NCI-H1105 treated with DMSO at 0.1 percent for 48 hours (cell line): ENCODE results near the gene RRBP1.

Experiments
- DNase-seq: peaks from one replicate; lab custom pipeline; 2025; lab: John Stamatoyannopoulos, UW

Gene RRBP1

DNA sequence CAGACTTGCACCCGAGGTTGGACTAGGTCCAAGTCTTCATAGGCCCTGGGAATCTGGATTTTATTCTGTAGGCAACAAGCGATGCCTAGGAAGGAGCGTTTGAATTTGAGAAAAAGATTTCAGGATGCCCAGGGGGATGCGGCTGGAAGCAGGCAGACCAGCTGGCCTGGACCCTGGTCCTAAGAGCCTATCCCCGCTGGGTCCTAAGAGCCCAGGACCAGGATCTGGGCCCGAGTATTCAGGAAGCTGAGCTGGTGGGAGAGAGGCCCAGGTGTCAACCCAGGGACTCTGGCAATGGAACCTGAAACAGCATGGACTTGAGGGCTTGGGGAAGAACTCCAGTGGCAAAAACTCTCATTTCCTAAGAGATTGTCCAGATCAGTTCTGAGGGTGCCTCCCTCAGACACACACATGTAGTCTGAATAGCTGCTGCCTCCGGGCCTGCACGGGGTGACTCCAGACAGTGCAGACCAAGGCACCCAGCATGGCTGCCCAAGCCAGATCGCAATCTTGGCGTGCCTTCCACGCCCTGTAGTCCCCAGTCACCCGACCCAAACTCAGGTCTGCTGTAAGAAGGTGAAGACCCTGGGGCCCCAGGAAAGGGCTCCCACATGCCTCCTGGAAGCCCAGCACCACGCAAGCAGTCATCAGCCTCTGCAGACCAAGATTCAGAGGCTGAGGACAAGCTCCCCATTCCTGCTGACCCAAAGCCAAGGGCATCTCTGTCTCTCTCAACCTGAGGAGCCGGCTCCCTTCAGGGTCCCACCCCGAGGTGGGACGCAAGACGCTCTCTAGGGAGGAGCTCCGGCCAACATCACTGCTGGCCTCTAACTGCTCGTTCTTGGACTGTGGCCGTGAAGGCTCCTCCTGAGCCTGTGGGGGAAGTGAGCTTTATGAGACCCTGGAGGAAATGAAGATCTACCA lies 34.4 kb downstream of the RRBP1 start:
- DNase-seq: no peak

DNA sequence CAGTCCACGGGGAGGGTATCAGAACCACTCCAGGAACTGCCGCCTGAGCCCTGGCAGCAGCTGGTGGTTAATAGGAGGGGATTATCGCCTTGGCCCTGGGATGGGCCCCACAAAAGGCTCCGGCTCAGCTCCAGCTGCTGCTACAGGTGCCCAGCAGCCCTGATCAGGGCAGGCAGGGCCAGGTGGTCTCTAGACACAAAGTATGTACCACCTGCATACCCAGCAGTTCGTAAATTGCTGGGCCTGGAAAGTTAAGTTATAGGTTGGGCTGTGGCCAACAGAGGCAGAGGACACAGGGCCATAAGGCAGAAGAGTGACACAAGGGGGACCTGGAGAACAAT lies 35.1 kb downstream of the RRBP1 start:
- DNase-seq: no peak

DNA sequence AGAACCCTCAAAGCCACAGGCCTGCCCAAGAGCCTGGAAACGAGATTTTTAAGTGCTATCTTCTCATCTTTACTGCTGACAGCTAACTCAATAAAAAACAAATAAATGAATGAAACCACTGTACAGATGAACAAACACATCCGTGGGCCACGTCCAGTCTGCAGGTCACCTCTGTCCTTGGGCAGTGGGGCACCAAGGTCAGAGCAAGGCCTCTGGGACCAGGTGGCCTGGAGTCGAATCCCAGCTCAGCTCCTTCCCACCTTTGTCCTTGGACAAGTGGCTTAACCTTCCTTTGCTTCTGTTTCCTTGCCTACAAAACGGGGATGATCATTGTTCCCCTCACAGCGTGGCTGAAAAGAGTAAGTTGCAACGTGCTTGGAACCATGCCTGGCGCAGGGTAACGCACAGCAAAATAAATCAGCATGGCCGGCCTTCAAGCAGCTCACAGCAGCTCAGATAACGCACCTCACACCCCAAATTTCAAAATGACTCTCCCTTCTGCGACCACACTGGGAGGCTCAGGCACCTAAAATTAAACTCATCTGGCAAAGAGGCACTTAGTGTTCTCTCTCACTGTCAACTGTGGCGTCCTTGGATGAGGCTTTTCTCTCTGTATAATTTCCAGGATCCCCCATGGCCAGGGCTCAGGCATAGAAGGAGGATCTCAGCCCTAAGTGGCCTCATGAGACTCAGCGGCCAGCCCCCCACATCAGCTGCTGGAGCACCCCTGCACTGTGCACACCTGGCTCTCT lies 35.7 kb downstream of the RRBP1 start:
- peak; percentile 72 for DNase-seq

DNA sequence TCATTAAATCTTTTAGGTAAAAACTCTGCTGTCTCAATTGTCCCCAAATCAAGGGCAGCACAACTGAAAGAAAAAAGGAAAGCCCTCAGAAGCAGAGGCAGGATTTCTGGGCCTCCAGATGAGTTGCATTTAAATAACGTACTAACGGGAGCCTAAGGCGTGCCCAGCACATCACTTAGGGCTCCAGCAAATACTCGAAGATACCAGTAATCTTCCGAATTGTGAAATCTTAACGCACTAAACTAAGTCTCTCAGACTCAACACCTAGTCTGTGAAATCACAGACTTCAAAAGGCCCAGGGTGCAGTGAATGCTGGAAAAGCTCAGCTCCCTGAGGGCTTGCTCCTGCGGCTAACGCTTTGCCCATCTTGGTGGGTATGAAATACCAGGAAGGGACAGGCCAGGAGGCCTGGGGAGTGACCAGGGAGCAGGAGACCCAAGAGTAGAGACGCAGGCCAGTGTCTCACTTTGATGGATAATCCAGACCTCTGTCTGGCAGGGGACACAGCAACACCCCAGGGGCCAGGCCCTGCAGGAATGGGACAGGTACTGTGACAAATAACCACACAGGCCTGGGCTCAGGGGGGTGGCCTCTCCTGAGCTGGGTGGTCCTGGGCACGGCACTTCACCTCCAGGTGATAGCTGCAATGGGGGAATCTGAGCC lies 36.4 kb downstream of the RRBP1 start:
- no peak for DNase-seq

DNA sequence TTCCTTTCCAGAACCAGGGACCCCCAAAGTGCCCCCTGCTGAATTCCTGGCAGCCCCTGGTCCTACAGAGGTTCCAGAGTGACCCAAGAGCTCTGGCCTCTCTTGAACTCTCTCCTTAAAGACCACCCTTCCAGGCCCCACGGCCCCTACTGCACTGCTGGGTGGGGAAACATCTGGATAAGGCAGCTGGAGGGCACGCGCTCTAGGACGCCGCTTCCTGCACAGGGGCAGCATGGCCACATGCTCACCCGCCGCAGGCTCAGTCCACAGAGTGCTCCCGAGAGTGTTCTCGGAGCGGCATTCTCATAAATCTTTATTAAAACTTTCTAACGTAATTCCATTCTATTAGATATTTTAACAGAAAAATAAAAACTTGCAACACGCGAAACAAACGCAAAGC lies 37.0 kb downstream of the RRBP1 start:
- no peak for DNase-seq

DNA sequence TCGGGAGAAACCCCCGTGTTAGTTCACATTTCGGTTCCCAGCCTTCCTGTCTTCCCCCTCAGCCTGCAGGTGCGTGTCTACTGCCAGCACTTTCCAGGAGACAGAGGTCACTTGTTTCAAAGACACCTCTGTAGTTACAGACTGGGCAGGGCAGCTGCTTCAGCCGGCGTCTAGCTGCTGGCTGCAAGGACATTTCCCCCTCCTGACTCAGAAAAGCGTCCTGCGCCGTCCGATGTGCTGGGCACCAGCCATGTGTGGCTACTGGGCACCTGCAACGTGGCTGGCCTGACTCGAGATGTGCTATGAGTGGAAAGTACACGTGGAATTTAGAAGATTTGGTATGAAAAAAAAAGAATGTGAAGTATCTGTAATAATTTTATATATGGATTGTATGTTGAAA lies 37.6 kb downstream of the RRBP1 start:
- DNase-seq: no peak

DNA sequence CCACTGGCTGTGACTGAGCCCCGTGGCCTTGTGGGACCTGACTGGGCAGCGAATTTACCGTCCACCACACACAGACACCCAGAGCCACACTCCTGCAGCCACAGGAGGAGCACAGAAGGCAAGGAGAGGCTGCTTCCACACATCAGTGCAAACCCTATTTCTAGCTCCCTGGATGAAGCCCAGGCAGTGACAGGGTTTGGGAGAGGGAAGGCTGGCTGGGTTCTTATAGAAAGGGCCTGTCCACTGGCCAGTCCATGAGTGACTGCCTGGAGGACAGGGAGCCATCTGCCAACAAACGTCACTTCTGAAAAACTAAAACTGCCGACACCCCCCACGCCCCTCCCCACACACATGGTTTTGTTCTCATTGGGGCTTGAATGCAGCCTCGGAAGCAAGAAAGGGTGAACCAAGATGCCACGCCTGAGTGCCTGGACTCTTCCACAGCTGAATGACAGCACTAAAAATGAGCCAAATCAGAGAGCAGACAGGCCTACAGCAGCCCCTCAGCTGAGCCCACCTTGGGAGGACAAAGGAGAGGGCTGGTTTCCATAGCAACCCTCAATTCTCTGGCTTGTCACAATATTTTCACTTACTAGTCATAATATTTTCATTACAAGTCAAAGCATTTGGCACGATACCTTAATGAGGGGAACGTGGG lies 38.4 kb downstream of the RRBP1 start:
- no peak for DNase-seq

DNA sequence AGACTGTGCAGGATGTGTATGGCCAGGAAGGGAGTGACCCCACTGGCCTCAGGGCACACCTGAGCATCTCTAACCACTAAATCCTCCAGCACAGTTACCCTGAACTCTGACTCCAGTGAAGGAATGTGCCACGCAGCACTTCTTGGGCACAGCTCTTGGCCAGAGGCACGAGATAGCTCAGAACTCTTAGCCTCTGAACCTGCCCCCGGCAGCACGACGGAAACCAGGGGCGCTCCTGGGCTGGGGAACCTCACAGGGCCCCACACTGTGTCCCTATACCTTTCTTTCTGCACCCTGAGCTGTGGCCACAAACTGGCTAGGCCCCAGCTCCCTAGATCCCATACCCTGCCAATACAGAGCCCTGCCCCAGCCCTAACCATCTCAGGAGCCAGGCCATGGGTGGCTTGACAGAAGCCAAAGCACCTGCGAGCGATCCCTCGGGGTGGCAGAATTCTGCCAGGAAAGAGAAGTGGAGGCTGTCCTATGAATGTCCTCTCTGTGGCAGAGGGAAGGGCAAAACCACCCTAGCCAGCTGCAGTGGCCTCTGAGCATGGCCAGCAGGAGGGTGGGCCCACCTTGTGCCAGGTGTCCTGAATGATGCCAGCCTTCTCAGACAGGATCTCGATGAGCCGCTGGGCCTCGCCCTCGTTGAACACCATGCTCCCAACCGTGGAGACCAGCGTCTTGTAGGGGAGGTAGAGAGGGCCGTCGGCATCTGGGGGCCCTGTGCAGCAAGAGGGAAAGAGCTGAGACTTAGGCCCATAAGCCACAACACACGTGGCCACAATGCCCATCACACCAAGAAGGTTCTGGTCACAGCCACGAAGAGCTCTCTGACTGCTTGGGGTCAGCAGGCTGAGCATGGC lies 39.4 kb downstream of the RRBP1 start:
- DNase-seq: no peak

DNA sequence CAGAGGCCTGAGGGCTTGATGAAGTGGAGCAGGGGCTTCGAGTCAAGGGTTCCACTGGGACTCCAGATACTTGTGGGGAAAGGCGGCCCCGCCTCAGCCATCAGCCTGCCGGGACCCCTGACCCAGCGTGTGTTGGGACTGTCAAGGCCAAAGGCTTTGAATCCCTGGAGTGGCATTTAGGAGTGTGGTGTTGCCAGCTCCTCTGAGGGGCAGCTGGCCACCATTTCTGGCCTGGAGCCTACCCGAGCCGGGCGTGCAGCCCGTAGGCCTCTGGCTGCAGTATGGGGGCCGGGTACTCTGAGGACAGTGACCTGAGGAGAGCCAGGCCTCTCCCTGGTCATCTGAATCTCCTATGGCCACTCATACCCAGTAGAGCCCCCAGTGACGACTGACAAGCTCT lies 40.0 kb downstream of the RRBP1 start:
- no peak for DNase-seq

DNA sequence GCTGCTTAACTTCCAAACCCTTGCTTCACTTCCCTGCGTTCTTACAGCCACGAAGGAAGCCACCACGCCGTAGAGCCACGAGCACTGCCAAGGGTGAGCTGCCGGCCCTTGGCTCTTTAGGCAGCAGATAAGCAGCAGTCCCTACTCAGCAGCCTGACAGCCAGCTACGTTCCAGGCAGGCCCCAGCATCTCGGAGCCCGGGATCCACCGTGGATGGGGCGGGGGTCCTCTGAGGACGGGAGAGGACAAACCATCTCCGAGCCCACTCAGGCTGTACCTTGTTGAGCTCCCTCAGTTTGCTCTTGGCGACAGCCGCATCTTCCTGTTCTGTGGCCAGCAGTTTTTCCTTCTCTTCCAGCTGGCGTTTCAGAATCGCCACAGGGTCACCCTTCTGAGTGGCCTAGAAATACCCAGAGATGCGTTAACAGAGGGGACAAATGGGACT lies 40.5 kb downstream of the RRBP1 start:
- no peak for DNase-seq

DNA sequence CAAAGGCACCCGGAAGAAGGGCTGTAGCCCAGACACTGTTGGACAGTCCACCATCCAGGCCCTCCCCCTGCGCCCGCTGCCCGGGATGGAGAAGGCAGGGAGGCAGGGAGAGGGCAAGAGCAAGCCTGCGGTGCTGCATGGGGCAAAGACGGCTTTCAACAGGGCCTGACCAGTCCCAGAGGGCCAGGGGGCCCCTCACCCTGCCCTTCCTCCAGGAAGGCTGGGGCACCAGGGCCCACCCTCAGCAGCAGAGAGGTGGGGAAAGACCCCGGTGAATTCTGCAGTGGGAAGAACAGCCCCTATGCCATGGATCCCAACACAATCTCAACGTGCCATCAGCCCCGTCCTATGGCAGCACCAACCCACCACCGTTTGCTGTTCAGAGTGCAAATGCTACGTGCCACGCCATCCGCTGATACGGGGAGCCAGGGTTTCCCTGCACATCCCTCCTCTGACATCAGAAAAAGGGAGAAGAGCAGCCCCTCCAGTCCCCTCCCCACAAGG lies 41.1 kb downstream of the RRBP1 start:
- no peak for DNase-seq

DNA sequence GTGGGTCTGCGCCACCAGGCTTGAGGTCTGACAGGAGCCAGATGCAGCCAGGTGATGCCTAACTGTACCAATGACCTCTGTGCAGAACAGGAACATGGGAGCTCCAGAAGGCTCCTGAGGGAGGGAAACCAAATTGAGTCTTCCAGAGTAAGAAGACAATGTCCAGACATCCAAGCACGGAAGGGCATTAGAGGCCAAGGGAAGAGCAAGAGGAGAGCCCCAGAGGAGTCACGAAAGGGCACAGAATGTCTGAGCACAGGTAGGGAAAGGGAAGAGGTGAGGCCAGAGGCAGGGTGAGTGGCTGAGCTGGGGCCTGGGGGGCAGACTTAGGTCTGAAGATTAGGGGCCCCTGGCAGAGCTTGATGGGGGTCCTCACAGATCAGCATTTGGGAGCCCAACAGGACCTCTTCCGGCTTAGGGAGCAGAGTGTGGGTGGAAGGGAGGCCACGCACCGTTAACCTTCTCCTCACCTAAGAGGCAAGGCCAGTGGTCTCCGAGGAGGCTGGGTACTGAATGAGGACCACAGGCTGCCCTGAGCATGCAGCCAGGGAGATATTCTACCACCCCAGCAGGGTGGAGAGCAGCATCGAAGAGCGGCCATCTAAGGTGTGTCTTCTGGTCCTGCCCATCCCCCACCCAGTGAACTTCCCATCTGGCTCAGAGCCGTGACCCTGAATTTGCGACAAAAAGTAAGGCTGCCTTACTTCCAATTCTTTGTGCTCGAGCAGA lies 41.7 kb downstream of the RRBP1 start:
- no peak for DNase-seq

DNA sequence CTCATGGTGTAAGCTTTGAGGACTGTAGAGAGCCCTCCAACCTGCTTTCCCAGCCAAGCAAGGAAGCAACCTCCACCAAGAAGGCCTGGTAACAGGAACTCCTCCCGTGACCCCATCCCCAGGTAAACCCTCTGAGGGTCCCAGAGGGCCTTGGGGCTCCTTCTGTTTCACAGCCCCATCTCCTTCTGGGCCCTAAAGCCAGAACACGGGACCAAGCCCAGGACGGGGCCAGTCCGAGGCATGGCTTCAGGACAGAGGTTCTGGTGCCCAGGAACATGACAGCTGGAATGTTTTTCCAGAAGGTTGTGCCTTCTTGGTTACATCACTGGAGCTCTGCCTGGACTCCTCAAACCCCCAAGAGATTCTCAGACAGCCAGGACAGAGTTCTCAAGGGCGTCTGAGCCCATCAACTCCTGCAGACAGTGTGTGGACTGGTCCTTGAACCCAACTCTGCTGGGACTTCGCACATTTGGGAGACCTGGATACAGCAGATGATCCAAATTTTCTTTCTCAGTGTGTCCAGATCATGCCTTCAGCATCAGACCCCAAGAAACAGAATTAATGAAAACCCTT lies 43.1 kb downstream of the RRBP1 start:
- no peak for DNase-seq

DNA sequence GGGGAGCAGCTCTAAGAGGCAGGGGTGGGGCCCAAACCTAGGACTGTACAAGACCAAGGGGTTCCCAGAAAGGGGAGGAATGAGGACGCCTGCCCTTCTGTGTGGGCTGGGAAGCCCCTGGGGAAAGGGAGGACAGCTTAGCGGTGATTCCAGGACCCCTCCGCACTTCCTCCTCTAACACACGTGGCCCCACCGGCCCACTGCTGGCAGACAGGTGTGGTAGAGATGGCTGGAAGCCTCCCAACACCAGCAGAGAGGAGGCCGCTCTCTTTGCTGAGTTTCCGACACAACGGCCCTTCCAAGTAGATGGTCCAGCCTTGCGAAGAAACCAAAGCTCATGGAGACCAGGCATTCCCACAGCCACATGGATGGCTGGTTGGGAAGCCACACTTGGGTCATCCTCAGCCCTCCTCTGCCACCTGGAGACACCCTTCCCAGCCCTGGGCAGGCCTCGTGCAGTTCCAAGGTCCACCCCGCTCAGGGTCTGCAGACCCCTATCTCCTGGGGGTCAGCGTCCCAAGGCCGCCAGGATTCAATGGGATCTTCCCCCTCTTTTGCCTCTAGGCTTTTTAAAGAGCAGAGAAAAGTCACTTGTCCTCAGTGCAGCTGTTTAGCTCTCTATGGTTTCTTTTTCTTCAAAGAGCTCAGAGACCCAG lies 43.9 kb downstream of the RRBP1 start:
- no peak for DNase-seq

DNA sequence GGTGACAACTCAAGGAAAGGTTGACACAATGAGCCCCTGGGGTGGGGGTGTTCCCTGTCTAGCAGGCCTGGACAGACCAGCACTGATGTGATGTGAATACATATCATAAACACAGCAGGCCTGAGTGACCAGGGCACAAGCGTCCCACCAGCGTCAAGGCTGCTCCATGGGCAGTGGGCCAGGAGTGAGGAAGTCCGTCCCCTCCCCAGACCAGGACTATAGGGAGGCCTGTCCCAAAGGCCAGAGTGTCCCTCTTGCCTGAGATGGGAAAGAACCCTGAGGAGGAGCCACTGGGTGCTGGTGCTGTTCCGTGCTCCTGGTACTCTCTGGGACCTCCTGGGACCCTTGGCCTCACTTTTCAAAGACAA lies 44.6 kb downstream of the RRBP1 start:
- DNase-seq: no peak

DNA sequence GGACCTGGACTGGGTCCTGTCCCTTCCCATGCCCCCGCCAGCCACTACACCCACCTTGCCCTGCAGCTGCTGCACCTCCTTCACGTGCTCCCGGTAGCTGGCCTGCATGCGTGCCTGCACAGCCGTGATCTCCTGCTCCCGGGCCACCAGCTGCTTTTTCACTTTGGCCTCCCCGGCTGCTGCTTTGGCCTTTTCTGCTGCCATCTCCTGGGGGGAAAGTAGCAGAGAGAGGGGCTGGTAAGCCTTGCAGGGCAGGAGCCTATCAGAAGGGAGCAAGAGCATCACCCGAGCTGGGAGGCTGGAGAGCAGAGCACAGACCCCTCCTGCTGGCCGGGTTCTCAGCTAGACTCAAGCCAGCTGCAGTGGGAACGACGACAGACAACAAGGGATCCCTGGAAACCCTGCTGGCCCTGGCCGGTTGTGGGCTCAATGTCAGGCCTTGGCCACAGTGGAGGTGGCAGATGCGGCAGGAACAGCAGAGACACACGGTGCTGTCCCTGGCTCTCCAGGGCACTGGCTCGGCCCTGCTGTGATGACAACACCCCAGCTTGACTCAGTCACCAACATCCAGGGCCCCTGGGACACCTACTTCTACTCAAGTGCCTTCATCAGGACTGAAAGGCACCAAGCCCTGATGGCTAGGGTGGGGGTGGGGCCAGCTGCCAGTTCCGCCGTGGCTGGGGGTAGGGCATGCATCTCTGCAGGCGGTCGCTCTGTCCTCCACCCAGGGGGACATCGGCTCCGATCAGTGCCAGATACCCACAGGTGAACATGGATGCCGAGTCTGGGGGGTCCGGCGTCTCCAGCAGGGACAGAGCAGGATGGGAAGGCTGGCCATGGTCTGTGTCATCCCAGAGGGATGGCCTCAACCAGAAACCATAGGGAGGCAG lies 45.3 kb downstream of the RRBP1 start:
- DNase-seq: no peak

DNA sequence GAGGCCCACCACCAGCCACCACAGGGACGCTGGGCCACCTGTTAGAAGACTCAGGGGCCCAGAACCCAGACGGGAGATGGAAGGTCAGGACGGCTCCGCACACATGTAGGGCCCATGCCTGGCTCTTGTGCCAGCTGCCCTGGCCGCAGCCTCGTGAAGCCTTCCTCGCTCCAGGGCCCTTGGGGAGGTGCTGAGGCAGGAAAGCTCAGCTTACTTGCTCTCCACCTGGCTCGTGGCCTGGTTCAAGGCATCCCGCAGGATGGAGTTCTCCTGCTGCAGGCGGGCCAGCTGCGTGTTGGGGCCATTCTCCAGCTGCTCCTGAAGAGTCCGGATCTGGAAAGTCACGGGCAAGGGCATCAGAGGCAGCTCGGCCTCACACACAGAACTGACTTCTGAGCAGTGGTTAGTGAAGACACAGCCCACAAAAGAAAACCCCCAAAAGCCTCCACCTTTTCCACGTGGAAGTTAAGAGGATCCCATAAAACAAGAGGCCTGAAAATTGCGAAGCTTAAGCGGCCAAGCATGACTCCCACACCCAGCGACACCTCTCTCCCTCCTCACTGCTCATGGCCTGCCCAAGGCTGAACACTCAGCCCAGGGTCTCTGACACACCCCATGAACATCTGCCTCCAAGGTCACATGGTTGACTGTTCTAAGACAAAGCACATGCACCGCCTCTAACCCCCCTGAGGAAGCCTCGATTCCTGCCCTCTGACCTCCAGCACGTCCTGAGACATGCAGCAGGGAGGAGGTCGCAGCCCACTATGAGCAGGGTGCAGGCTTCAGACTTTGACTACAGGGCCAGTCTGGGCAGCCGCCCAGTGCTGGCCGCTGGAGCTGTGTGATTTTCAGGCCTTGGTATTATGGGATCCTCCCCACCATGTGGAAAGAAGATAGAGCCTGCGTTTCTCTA lies 46.5 kb downstream of the RRBP1 start:
- DNase-seq: no peak
